Prostate gland (tissue), 2 donors: ENCODE data around the gene RCAN2.

Experiments used
- CTCF ChIP-seq, 4 experiments: fragments of 200-600 bp in 2 of 4; fragments of 450-650 bp in 2 of 4; sonication (generic) in 2 of 4; IDR thresholded peaks; 1 replicate in 3 of 4; 2 replicates in 1 of 4; pipeline ENCODE4 v1.5.1; 2016 to 2019; ENCODE audit warnings: antibody characterized with exemption in 4 of 4, mild to moderate bottlenecking in 2 of 4, moderate library complexity in 2 of 4
- POLR2A ChIP-seq: fragments of 450-650 bp; IDR thresholded peaks from one replicate; pipeline ENCODE4 v1.6.1; 2016; ENCODE audit warnings: antibody characterized with exemption, mild to moderate bottlenecking
- POLR2AphosphoS5 ChIP-seq: sonication (generic); formaldehyde crosslinking; IDR thresholded peaks from one replicate; pipeline ENCODE4 v1.6.1; 2017; ENCODE audit warnings: antibody characterized with exemption

- no peak for TF ChIP-seq CTCF (IDR thresholded peaks at IDR 0.05)
- TF ChIP-seq POLR2A: no peak
- TF ChIP-seq POLR2AphosphoS5: no peak
These were observed 165.4 kb downstream of the RCAN2 start for GRCh38 chr6:46325561-46326530.
